Stimulated activated CD4-positive, alpha-beta T cell treated with anti-CD3 and anti-CD28 coated beads, Interleukin-2, amount 100 ng/mL, for 24 hours (primary cell): ENCODE results near the gene PTGR1.

Source experiments
- DNase-seq, 2 donors: peaks; one replicate each; pipeline ENCODE4 v3.0.0-alpha.2; 2020

Gene PTGR1

DNA sequence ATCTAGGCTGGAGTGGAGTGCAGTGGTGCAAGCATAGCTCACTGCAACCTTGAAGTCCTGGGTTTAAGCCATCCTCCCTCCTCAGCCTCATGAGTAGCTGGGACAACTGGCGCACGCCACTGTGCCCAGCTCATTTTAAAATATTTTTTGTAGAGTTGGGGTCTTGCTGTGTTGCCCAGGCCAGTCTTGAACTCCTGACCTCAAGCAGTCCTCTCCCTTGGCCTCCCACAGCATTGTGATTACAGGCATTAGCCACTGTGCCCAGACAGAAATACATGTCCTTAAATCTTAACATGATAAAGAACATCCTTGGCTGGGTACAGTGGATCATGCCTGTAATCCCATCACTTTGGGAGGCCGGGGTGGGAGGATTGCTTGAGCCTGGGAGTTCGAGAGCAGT lies 67.7 kb downstream of the PTGR1 start:
- no peak for DNase-seq

DNA sequence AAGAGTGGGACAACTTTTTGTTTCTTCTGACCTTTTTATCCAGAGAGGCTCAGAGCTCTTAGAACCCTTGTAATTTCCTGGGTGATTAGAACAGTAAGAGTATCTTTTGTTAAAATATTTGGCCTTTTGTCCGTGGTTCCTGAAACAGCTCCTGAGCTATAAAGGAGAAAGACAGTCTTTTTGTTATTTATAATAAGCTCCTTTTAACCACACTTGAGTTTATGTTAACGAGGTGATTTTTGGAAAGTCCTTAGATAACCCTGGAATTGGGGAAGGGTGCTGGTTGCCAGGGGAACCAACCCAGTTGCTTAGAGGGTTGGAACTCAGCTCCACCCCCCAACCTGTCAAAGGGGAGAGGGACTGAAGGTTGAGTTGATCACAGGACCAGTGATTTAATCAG lies 69.7 kb downstream of the PTGR1 start:
- DNase-seq: no peak

DNA sequence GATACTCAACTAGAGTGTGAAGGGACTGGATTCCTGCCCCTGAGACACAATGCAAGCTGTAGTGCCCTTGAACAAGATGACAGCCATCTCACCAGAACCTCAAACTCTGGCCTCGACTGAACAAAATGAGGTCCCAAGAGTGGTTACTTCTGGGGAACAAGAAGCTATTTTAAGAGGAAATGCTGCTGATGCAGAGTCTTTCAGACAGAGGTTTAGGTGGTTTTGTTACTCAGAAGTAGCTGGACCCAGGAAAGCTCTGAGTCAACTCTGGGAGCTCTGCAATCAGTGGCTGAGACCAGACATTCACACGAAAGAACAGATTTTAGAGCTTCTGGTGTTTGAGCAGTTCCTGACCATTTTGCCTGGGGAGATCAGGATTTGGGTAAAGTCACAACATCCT lies 72.1 kb downstream of the PTGR1 start:
- DNase-seq: no peak

DNA sequence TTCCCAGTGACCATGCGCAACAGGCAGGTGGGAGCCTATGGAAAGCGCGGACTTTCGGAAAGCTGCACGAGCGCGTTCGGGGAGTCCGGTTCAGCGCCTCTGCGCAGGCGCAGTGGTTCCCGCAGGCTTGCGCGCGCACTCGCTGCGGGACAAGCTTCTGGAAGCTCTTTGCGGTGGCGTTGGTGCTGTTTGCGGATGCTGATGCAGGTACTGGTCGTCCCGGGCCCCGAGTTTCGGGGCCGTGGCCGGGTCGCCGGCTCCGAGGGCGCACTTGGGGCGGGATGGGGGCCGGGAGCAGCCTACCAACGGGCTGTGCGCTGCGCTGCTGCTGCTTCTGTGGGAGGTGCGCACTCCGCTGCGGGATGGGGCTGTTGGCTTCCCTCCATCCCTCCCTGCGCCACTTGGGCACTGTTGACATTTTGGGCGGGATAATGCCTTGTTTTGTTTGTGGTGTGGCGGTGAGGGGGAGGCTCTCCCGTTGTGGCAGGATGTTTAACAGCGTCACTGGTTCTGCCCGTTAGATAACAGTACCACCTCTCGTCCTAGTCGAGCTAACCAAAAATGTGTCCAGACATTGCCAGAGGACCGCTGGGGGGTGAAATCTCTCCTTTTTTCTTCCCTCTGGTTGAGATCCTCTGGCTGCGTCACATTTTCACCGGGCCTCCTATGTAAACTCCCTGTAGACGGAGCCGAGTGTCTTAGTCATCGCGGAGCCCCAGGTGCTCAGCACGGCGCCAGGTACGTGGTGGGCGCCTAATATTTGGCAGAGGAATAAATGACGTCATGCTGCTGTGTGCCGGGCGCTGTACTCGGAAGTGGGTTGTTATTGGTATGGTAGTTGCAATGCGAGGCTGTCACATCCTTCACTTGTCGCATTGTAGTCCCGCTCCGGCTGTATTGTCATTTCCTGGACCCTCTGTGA lies 74.1 kb downstream of the PTGR1 start, which contains the start of gene ZNF483:
ZNF483 (plus strand) TSS at position 124 of the 922 bp plus-strand sequence. CDS start 2,217 bp downstream, outside the sequence.
- peak; percentile 70 to 79 for DNase-seq

DNA sequence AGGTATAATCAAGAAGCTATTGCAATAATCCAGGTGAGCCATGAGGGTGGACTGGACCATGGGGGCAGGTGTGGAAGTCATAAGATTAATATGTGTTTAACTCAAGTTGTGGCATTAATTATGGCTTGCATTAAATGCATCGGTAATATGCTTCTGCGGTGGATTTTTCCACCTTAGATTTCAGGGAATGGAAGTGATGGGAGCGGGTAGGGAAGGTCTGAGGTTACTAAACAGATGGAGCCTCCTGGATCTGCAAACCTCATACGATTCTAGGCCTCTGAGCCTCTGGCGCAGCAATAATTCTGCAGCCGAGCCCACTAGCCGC lies 74.8 kb downstream of the PTGR1 start:
- DNase-seq: no peak

DNA sequence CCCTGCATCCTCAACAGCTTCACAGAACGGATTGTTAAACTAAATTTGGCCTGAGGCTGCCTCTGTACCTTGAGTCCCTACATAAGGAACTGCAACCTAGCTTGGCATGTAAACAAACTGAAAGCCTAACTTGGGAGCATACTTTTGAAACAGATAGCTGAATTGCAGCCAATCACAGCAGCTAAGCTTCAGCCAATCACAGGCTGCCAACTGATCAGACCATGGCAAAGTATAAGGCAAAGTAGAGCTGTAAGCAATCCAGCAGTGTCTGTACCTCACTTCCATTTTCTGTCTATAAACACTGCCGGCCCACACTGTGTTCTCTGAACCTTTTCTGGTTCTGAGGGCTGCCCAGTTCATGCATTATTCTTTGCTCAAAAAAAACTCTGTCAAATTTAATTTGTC lies 83.4 kb downstream of the PTGR1 start:
- DNase-seq: no peak

DNA sequence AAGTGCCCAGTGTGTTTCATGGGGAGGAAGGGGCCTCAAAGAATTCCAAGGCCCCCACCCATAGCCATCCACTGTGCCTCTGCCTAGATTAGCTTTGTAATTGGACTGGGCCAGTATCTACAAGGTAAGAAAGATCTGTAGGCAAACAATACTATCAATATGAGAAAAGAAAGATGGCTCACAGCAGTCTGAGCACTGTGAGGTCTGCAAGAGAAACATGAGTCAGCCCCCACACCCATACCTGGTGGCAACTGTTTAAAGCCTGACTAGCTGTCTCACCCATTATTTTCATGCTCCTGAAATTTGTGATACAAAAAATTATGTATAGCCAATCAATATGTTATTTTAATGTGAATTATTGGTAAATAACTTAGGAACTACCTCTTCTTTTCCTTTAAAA lies 84.5 kb downstream of the PTGR1 start:
- no peak for DNase-seq
